NCI-H2081 treated with DMSO at 0.1 percent for 48 hours (cell line): Measurements from ENCODE around the gene LYPLA2.

Experiments
- DNase-seq: peaks from one replicate; lab custom pipeline; 2025; lab: John Stamatoyannopoulos, UW

LYPLA2 gene

GRCh38 chr1:23837908-23838307, 47.0 kb downstream of the LYPLA2 start:
- DNase-seq: no peak

DNA sequence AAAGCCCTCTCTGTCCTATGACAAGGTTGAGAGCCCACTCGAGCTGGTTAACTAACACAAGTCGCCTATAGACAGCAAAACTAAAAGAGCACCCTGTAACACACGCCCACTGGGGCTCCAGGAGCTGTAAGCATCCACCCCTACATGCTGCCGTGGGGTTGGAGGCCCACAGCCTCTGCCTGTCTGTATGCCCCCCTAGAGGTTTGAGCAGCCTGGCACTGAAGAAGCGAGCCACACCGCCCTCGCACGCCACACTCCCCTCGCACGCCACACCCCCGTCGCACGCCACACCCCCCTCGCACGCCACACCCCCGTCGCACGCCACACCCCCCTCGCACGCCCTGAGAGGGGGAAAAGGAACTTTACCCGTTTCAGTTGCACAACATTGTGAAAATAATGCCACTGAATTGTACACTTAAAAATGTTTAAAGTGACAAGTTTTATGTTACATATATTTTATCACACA, 47.5 kb downstream of the LYPLA2 start:
- DNase-seq: no peak

- DNase-seq: no peak
Measured at GRCh38 chr1:23843644-23844043, 52.7 kb downstream of the LYPLA2 start.
